HG02798 (cell line): Measurements from ENCODE around the gene IFI30.
"Not testable (repeated sequence)": the region's sequence is repeated elsewhere in the genome, so short reads cannot be mapped to it uniquely, and the experiment has no call there.

ENCODE experiments used
- ATAC-seq: cut with Tn5 transposase; IDR thresholded peaks from one replicate; pipeline ENCODE4 v1.9.1; 2021; ENCODE audit warnings: mild to moderate bottlenecking; ENCODE audit not compliant: unreplicated experiment, poor library complexity

Gene IFI30

GRCh38 chr19:18150776-18151624 is 22.6 kb upstream of the IFI30 start:
- ATAC-seq: no peak

GRCh38 chr19:18152442-18152816 is 21.2 kb upstream of the IFI30 start:
- ATAC-seq: peak; percentile 66

GRCh38 chr19:18152817-18153555 is 20.6 kb upstream of the IFI30 start, which contains the start of gene PIK3R2:
PIK3R2 (plus strand) TSS chr19:18153163; CDS start chr19:18155880, 2,717 bp downstream.
- ATAC-seq: peak; percentile 79

GRCh38 chr19:18153556-18154134 is 20.0 kb upstream of the IFI30 start:
- no peak for ATAC-seq

- ATAC-seq: no peak
Observed at GRCh38 chr19:18155095-18156087, 18.2 kb upstream of the IFI30 start.

GRCh38 chr19:18156268-18156667 is 17.3 kb upstream of the IFI30 start:
- no peak for ATAC-seq

GRCh38 chr19:18156841-18157464 is 16.7 kb upstream of the IFI30 start:
- ATAC-seq: no peak

GRCh38 chr19:18157465-18158063 is 16.0 kb upstream of the IFI30 start:
- no peak for ATAC-seq

- ATAC-seq: no peak
Observed at GRCh38 chr19:18158467-18158866, 15.1 kb upstream of the IFI30 start.

- not testable (repeated sequence) for ATAC-seq
Observed at GRCh38 chr19:18159059-18159616, 14.5 kb upstream of the IFI30 start.

- no peak for ATAC-seq
Observed at GRCh38 chr19:18159810-18160209, 13.8 kb upstream of the IFI30 start.

GRCh38 chr19:18160493-18160970 is 13.1 kb upstream of the IFI30 start:
- ATAC-seq: no peak

GRCh38 chr19:18160971-18161635 is 12.5 kb upstream of the IFI30 start:
- ATAC-seq: peak; percentile 81

- no peak for ATAC-seq
Observed at GRCh38 chr19:18161636-18162002, 12.0 kb upstream of the IFI30 start.

- ATAC-seq: no peak
Observed at GRCh38 chr19:18164072-18164471, 9.5 kb upstream of the IFI30 start.

GRCh38 chr19:18165794-18166544 is 7.6 kb upstream of the IFI30 start:
- ATAC-seq: no peak

- no peak for ATAC-seq
Observed at GRCh38 chr19:18167011-18167410, 6.6 kb upstream of the IFI30 start.
